Measurements from ENCODE around the gene ASB7.

Gene ASB7, protein sequence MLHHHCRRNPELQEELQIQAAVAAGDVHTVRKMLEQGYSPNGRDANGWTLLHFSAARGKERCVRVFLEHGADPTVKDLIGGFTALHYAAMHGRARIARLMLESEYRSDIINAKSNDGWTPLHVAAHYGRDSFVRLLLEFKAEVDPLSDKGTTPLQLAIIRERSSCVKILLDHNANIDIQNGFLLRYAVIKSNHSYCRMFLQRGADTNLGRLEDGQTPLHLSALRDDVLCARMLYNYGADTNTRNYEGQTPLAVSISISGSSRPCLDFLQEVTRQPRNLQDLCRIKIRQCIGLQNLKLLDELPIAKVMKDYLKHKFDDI

DNA sequence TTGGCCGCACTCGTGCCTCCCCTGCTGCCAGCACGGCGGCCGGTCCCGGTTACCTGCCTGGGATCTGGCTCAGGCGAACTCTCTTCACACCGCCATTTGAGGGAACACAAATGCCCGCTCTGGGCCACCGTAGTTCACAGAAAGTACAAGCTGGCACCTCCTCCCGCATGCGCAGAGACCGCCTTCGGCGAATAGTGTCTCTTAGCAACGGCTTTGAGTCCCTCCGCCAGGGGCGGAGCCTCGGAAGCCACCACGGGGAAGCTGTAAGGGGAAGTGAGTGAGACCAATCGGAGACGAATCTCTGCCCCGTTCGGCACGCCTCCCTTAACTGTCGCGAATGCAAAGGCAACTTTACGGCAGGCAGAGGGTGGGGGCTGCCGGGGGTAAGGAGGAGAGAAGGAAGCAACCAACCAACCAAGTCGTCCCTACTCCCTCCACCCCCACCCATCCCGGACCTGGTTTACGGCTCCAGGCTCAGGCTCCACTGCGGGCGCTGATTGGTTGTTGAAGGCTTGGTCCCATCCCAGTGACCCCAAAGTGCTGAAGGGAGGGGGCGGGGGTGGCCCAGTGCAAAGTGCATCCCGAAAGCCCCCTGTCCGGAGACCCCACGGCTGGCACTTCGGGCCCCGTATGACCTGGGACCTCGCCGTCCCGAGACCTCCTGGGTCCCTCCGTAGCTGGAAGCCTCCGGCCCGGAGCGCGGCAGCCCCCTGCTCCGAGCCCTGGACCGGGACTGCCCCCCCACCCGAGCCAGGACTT, at the start of gene ASB7, which contains the start of gene LINS1:
Gene ASB7, plus strand, starts transcription at position 526 of the 759 bp plus-strand sequence. CDS start 9,628 bp downstream, outside the sequence.
Gene LINS1, minus strand, starts transcription at position 121 of the 759 bp plus-strand sequence. CDS start 21,342 bp downstream, outside the sequence.
- TF ChIP-seq, protein P1, sequence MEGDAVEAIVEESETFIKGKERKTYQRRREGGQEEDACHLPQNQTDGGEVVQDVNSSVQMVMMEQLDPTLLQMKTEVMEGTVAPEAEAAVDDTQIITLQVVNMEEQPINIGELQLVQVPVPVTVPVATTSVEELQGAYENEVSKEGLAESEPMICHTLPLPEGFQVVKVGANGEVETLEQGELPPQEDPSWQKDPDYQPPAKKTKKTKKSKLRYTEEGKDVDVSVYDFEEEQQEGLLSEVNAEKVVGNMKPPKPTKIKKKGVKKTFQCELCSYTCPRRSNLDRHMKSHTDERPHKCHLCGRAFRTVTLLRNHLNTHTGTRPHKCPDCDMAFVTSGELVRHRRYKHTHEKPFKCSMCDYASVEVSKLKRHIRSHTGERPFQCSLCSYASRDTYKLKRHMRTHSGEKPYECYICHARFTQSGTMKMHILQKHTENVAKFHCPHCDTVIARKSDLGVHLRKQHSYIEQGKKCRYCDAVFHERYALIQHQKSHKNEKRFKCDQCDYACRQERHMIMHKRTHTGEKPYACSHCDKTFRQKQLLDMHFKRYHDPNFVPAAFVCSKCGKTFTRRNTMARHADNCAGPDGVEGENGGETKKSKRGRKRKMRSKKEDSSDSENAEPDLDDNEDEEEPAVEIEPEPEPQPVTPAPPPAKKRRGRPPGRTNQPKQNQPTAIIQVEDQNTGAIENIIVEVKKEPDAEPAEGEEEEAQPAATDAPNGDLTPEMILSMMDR (IDR thresholded peaks at IDR 0.05; ENCODE audit: insufficient read depth, low read depth, low read length, missing control alignments) = no peak
- H3K4me3 ChIP-seq (ENCODE audit: low read depth, low read length) = peak within 1 kb of the TSS; percentile 94

DNA sequence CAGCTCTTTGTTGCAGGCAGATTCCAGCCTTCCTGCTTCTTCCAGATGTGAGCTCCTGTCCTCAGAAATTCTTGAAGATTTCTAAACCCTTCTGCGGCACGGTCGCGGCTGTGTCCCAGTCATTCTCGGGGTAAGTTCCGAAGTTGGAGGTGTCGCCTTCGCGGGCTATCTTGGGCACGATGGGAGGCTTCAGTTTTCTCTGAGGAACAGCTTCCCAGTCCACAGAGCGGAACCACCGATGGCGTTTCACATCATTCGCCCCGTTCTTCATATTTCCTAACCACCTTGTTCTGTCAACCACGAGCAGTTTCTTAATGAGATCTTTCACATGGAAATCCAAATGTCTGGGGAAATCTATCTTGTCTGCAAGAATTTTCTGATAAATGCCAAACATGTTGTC, 48.9 kb upstream of the ASB7 start:
- DNase-seq (ENCODE audit: low read depth) = no peak
- H3K4me3 ChIP-seq (ENCODE audit: low read depth, low read length) = no peak overlapping the region
- TF ChIP-seq, protein P1 (IDR thresholded peaks at IDR 0.05; ENCODE audit: insufficient read depth, low read depth, low read length, missing control alignments) = no peak

More for the DNA sequence above, at the start of gene ASB7, which contains the start of gene LINS1:
- DNase-seq (ENCODE audit: low read depth) = peak; percentile 100

DNA sequence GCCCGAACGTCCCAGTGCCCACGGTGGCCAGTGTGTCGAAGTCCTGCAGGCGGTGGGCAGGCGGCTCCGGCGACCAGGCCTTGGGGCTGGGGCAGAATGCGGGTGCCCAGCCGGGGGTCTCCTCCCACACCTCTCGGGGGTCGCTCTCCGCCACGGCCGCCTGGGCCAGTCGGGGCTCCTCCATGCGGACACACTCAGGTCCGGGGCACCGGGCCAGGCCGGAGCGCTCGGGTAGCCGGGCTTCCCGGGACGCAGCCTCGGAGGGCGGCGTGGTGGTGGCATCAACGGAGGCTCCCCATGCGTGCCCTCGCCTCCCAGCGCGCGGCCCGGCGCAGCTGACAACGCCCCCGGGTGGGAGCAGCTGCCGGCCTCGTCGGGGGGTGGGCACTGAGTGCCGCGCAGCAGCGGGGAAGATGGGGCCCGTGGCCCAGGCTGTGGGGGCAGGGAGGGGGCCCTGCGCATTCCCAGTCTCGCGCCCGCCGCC, 43.6 kb upstream of the ASB7 start:
- TF ChIP-seq, protein P1 (IDR thresholded peaks at IDR 0.05; ENCODE audit: insufficient read depth, low read depth, low read length, missing control alignments) = no peak
- no peak for DNase-seq (ENCODE audit: low read depth)
- no peak overlapping the region for H3K4me3 ChIP-seq (ENCODE audit: low read depth, low read length)

DNA sequence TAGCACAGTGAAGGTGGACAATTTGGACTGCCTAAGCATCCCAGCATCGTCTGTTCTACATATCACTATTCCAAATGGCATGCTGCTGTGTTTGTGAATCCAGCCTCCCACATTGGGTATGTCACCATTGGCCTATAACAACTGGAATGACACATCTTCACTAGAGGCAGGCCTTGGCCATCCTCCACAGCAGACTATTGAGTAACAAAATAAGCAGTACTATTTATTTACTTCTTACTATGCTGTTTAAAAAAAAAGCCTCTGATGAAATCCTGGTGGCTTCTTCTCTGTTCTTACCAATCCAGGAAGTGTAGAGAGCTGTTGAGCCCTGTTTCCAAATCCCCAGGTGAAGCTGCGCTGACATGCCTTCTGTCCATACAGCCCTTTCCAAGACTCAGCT, 43.1 kb upstream of the ASB7 start:
- TF ChIP-seq, protein P1 (IDR thresholded peaks at IDR 0.05; ENCODE audit: insufficient read depth, low read depth, low read length, missing control alignments) = no peak
- H3K4me3 ChIP-seq (ENCODE audit: low read depth, low read length) = no peak overlapping the region
- no peak for DNase-seq (ENCODE audit: low read depth)

DNA sequence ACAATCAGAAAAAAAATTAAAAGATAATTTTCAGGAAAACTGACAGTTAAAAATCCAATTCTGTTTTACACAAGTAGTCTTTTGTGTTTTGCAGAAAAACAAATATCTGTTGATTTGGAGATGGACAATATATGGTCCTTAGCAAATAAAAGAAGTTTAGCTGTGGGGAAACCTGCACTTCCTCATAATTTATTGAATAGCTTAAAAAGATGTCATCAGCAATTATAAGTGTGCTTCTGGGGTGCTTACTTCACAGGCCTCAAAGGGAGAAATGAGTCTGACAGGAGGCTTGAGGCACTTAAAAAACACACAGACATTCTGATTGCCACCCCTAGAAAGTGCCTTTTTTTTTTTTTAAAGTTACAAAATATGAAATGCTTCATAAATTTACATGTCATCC, 42.1 kb upstream of the ASB7 start:
- DNase-seq (ENCODE audit: low read depth) = no peak
- TF ChIP-seq, protein P1 (IDR thresholded peaks at IDR 0.05; ENCODE audit: insufficient read depth, low read depth, low read length, missing control alignments) = no peak
- no peak overlapping the region for H3K4me3 ChIP-seq (ENCODE audit: low read depth, low read length)

DNA sequence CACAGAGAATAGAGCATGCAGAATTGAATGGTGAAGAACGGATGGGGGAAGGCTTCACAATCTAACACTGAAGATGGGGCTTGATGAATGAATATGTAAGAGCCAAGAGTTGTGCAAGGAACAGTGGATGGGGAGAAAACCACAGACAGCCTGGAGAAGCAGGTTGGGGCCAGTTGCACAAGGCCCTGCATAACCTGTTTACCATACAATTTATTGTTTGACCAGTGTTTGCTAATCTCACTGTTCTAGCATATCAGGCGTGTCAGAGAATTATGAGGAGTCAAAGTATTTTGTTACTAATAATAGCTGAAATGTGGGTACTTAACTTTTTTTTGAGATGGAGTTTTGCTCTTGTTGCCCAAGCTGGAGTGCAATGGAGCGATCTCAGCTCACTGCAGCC, 36.8 kb upstream of the ASB7 start:
- TF ChIP-seq, protein P1 (IDR thresholded peaks at IDR 0.05; ENCODE audit: insufficient read depth, low read depth, low read length, missing control alignments) = no peak
- DNase-seq (ENCODE audit: low read depth) = no peak
- H3K4me3 ChIP-seq (ENCODE audit: low read depth, low read length) = no peak overlapping the region

All from GM12865 (cell line).